ENCODE results near the gene SLF2. TPM values are rescaled to one million over a fixed set of nuclear protein-coding genes. Genes with fewer than 3 reads are reported as not detected.

Gene SLF2
- total and polyA plus RNA-seq, 2 of the 13 experiments (the other 11 are each of a cell fraction or from before 2014, with no cell fraction given) = 12.2 to 48.1 TPM

- TF ChIP-seq SP1 (IDR thresholded peaks at IDR 0.05) = no peak
- TF ChIP-seq SP1 (CRISPR knock-in tag; IDR thresholded peaks at IDR 0.05) = peak; percentile 44; the same call in 1 of the 2 replicates
- TF ChIP-seq GATAD2A (CRISPR knock-in tag; IDR thresholded peaks at IDR 0.05) = no peak
- 0 out of 2 replicates have a peak, but pooled peaks have one; percentile 55 for TF ChIP-seq ZNF761 (CRISPR knock-in tag; conservative IDR thresholded peaks at IDR 0.05)
- no peak for TF ChIP-seq DBP (CRISPR knock-in tag; IDR thresholded peaks at IDR 0.05; ENCODE audit: not compliant biosample characterization)
- TF ChIP-seq HOMEZ (CRISPR knock-in tag; IDR thresholded peaks at IDR 0.05; ENCODE audit: low read depth) = peak; percentile 17; the same call in 1 of the 2 replicates
- TF ChIP-seq, protein P1, sequence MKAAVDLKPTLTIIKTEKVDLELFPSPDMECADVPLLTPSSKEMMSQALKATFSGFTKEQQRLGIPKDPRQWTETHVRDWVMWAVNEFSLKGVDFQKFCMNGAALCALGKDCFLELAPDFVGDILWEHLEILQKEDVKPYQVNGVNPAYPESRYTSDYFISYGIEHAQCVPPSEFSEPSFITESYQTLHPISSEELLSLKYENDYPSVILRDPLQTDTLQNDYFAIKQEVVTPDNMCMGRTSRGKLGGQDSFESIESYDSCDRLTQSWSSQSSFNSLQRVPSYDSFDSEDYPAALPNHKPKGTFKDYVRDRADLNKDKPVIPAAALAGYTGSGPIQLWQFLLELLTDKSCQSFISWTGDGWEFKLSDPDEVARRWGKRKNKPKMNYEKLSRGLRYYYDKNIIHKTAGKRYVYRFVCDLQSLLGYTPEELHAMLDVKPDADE (CRISPR knock-in tag; IDR thresholded peaks at IDR 0.05) = peak; percentile 38; the same call in 1 of the 2 replicates
- peak; percentile 83 for TF ChIP-seq ARID4A (CRISPR knock-in tag; IDR thresholded peaks at IDR 0.05; ENCODE audit: borderline replicate concordance)
- peak; percentile 12; the same call in 1 of the 2 replicates for TF ChIP-seq POGK (CRISPR knock-in tag; conservative IDR thresholded peaks at IDR 0.05)
- TF ChIP-seq STAG1 (CRISPR knock-in tag; IDR thresholded peaks at IDR 0.05) = peak; percentile 51; the same call in 1 of the 2 replicates
- TF ChIP-seq, protein P2, sequence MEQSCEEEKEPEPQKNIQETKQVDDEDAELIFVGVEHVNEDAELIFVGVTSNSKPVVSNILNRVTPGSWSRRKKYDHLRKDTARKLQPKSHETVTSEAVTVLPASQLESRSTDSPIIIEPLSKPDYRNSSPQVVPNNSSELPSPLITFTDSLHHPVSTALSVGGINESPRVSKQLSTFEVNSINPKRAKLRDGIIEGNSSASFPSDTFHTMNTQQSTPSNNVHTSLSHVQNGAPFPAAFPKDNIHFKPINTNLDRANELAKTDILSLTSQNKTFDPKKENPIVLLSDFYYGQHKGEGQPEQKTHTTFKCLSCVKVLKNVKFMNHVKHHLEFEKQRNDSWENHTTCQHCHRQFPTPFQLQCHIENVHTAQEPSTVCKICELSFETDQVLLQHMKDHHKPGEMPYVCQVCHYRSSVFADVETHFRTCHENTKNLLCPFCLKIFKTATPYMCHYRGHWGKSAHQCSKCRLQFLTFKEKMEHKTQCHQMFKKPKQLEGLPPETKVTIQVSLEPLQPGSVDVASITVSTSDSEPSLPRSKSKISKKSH (CRISPR knock-in tag; IDR thresholded peaks at IDR 0.05; ENCODE audit: borderline replicate concordance) = peak; percentile 87
- no peak for TF ChIP-seq ZNF672 (CRISPR knock-in tag; IDR thresholded peaks at IDR 0.05)
- peak; percentile 27; the same call in 1 of the 2 replicates for TF ChIP-seq SAP130 (CRISPR knock-in tag; IDR thresholded peaks at IDR 0.05; ENCODE audit: low read depth)
- TF ChIP-seq GABPB1 (CRISPR knock-in tag; IDR thresholded peaks at IDR 0.05) = peak; percentile 70; the same call in 1 of the 2 replicates
- peak; percentile 41 for TF ChIP-seq RBM39 (IDR thresholded peaks at IDR 0.05; ENCODE audit: low read depth, low read length, poor library complexity, severe bottlenecking)
- TF ChIP-seq AGO2 (optimal IDR thresholded peaks at IDR 0.05; ENCODE audit: low read depth, low read length) = peak; percentile 98
These were observed 86.4 kb downstream of the SLF2 start (continued) for GRCh38 chr10:100998991-100999741.

Data from HepG2 (cell line).